ENCODE data around the gene CISTR.

The CISTR gene

DNA sequence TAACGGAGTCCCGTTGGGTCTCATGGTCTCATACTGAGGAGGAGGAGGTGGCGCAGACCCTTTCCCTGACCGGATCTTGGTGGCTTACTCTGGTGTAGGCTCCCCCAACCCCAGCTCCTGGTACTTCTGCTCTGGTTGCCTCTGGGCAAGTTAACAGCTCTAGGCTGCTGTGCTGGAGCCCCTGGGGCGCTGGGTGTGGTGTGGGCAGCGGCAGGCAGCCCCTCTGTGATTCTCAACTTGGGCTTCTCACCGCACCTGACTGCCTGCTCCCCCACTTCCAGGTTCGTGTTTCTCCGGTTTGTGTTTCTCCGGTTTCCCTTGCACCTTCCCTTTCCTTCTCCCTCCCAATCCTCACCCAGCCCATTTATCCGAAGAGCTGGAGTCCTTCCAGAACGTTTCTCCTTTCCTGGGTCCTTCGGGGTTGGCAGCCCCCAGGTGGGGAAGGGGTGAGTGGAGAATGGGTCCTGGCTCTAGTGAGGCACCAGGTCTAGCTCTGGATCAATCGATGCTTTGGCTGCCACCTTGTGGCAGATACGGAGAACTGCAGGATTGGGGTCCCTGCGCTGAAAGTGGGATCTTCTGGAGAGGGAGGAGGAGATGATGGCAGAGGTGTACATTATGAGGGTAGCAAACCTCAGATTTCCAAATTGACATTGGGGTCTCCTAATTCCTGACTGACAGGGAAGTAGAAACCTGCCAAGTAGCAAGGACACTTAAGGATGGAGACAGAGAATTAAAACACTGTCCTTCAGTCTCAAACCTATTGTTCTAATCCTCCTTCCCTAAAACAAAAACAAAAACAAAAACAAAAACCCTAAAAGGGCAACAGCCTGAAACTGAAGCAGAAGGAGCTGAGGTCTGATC lies 8.3 kb downstream of the CISTR start:
- DNase-seq = peak; percentile 46 to 81

DNA sequence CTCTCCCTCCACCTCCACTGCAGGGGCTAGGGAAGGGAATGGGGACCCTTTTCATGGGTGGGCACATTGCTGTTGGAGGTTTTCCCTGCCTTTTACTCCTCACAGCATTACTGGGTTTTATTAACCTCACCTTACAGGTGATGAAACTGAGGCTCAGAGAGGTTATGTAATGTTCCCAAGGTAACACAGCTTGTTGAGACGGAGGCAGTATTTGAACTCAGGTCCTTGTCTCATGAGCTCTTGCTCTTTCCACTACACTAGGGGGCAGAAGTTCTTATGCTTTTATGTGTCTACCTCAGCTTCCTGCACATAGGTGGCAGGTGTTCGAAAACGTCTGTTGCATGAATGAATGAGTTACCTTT lies 11.7 kb downstream of the CISTR start:
- no peak for DNase-seq

DNA sequence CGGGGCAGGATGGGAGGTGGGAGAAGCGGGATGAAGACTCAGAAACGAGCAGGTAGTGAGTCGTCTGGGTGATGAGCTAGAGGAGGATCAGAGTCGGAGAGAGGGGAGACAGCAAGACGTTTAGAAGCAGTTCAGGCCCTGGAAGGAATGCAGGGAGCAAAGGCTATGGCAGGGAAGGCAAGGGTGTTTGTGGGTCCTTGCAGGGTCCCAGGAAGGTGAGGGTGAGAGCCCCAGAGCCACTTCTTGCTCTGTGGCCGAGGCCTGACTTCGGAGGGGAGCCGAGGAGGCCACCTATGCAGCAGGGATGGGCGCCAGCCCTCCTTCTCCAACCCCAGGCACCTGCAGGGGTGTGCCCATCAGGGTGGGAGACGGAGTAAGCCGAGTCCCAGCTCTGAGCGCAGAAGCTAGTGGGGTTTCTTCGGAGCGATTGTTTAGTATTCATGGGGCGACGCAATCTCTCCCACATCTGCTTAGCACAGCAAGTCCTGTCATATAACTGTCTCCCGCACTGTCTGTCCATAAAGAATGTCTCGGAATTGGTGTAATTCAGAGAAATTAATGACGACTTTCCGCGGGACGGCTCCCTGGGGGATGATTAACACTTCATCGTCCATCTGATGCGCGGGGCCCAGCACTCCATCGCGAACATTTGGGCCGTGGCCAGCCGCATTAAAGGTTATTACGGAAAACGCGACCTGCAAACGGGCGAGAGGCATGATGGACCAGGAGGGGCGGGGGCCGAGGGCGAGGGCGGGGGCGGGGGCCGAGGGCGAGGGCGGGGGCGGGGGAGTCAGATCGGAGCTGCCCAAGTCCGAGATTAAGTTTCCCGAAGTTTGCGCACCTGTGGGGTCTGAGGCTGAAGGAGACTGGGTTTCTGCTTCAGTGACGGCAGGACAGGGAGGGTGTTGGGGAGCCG lies 12.3 kb downstream of the CISTR start:
- DNase-seq = no peak

DNA sequence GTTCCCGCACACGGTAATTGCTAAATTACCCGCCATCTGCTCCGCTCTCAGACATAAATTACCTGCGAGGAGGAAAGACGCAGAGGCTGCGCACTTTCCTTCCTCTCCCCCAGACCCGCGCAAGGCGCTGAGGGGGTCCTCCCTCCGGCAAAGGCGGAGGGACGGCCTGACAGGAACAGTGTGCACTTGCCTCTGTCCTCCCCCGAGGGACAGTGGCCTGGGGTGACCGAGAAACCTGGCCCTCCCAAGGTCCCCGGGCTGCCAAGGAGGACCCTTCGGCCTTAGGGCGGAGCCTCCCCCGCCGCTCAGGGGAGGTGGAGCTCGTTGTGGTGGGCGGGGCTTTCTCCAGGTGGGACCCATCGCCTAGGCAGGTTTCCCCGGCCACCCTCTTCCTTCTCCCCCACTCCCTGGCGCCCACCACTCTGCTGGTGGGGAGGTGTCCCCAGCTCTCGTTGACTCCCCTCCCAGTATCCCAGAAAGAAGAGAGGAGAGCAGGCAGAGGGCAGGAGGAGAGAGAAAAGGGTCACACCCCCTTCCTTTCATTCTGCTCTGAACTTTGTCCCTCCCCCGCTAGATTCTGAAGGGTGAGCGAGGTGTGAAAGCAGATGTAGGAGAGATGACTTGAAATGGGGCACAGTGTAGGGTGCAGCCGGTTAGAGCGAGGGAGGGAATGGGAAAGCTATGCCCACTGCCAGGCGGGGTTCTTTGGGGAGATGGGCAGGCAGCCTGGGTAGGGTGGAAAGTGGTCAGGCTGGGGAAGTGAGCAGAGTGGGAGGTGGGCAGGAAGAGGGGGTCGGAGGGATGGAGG lies 13.2 kb downstream of the CISTR start:
- DNase-seq = no peak

DNA sequence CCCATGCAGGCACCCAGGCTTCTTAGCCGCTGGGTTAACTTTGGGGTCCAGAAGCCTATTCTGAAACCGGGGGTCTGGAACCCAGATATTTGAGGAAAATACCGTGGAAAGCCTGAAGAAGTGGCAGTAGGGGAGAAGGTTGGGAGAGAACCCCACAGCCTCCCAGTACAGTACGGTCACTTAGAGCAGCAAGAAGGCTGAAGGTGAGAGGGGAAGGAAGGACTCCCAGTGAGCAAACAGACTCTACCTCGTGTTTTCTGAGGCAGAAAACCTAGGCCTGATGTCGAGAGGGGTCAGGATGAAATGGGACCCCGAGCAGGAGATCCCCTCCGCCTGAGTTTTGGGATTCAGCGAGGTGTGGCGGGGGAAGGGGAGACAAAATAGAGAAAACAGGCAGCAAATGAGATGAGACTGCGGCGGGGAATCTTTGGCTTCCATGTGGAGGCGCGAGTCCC lies 13.8 kb downstream of the CISTR start:
- no peak for DNase-seq

DNA sequence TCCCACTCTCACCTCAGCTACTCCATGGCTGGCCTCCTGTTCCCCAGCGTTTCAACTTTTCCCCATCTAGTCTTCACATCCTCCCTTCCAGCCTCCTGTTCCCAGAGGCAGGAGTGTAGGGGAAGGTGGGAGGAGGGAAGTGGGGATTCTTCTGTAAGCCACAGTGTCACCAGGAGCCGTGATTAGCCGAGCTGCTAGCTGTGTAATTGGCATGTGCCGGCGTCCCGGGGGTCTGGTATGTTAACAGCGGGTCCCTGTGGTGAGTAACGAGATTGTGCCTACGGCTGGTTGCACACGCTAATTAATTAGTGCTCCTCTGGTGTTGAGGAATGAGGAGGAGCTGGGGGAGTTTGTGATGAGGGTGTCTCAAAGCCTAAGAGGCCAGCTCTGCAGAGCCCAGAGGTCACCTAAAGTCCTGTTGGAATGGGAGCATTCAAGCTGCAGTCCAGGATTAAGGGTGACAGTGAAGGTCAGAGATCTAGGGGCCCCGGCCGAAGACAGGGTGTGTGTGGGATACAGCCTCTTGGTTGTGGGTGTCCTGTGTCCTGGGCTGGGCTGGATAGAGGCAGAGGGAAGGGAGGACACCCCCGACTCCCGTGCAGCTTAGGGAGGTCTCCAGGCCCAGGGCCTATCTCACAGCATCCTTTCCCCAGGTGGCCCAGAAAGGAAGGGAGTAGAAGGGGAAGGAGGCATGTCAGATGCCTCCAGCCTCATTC lies 14.5 kb downstream of the CISTR start:
- DNase-seq = no peak

DNA sequence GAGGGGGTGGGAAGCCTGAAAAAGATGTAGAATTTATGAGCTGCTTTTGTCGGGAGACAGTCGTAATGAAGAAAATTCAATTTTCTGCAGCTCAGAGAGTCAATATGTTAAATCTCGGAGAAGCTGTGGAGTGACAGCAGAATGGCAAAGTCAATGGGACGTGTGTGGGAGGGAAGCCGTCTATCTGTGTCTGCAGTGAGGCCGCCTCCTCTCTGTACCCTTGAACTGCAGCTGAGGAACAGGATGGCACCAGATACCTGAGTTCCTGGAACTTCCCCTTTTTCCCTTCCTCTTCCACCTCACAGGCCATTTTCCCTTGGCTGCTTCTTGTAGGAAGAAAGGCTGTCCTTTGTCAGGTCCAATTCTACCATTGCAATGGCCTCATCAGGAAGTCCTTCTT lies 15.2 kb downstream of the CISTR start:
- DNase-seq = no peak

DNA sequence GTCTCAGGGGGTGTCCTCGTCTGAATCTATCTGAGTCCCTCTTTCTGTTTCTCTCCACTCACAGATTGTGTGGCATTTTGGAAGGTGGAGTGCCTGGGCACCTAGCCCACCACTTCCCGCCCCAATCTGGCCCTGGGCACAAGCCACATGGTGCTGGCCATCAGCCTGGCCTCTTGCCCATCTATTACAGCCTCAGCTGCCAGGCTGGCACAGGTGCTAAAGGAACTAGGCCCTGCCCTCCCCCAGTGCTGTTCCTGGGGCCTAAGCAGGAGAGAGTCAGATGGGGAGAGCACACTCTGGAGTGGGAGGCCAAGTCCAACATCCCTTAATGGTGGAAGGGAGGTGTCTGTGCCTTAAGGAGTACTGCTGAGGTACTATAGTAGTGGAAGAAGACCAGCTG lies 16.2 kb downstream of the CISTR start:
- peak; percentile 19 to 90 for DNase-seq

DNA sequence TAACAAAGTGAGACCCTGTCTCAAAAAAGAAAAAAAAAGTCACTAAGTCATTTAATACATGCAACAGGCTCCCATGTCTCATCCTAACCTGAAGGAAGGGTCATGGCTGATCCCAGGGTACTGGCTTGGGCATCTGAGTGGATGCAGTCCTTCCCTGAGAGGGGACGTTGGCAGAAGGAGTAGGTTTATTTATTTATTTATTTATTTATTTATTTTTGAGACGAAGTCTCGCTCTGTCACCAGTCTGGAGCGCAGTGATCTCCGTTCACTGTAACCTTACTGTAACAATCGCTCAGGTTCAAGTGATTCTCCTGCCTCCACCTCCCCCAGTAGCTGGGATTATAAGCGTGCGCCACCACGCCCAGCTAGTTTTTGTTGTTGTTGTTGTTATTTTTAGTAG lies 17.4 kb downstream of the CISTR start:
- DNase-seq = no peak

DNA sequence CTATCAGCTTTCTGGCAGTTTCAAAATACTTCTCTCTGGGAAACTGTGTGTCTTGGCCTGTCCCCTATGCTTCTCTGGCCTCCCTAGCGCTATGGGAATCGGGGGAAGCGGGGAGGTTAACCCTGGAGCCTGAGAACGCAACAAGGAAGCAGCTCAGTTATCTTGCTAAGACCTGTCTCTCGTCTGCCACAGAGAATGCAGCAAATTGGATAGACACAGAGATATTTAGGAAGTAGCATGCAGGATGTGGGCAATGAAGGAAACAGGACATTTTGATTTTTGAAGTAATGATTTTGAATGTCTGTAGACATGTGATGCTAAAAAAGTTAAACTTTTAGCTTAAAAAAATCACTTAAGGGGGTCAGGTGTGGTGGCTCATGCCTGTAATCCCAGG lies 18.0 kb downstream of the CISTR start:
- DNase-seq = no peak

DNA sequence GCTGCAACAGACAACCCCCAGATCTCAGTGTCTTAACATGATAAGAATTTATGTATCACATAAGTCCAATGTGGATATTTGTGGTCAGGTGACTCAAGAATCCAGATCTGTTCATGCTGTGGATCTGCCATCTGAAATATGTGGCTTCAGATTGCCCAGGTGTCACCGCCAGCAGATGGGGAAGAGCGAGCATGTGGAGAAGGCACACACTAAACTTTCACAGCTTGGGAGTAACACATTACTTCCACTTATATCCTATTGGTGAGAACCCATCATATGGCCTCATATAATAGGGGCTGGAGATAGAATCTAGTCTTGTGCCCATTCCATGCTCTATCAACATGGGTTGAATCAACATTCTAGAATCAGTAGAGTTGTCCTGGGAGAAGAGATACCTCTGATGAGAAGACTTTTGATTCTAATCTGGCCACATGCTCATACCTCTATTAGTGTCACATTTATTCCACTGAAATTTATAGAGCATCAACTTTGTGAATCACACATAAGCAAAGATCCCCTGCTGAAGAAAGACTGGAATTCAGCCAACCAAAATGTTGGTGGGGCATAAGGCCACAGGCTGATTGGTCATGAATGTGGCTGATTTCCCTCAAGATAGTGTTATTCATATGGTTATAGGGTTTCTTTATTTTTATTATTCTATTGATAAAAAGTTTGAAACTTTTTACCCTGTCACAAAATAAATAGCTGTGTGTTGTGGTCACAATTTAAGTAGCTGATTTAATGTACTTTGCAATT lies 18.6 kb downstream of the CISTR start:
- peak in 1 of 2 experiments; percentile 14 for DNase-seq

DNA sequence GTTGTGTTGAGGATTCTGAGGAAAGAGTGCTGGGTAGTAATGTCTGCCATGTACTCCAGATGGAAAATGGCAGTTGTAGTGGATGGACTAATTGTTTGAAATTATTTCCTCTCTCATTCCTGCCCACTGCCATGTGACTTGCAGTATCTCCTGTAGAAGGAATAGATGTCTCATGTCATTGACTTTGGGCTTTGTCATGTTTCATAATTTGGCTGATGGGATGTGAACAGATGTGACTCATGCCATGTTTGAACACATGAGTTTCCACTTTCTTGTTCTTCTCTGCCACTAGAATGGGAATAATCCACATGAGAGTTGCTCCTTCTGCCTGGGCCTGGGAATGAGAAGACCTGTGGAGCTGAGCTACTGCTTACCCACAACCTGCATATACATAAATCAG lies 22.1 kb downstream of the CISTR start:
- DNase-seq = no peak

DNA sequence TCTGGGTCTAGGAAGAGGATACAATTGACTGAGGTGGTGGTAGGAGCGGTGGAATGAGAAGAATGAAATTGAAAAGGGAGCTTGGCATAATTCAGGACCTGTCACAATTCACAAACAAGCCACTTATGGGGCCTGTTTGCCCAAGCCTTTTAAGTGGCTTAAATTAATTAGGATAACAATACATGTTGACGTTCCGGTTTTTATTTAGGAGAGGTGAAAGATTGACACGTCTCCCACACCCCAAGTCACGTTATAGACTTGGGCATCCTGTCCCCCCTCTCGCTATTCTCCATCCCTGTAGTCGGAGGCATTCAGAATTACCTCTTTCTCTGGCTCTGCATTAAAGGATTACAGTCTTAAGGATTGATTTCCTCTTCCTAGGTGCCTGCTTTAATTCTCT lies 23.6 kb downstream of the CISTR start:
- DNase-seq = no peak

DNA sequence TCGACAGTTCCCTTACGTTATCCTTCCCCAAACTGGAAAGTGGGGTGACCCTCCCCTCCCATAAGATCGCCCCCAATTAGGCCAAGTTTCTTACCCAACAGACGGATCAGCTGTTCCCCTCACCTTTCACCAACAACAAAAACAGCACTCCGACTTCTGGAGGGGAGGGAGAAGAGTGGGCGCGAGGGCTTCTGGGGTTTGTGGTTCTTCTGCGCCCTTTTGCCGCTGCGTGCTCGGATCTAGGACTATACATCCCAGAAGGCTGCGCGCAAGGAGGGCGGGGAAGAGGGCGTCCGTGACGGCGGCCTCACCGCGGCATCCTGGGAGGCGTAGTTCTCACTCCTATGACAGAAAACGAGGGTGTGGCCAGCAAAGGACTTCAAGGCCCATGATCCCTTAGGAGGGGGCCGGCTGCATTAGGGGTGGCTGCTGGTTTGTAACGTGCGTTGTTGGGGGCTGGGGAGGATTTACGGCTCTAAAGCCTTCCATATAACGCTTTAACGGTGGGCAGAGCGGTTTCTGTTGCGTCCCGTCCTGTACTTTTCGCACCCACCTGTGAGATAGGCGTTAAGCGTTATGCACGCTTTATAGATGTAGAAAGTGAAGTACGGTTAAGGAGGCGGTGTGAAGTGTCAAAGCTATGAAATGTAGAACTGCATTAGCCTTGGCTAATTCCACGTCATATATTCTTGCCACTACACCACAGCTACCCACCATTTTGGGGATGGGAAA lies 24.3 kb downstream of the CISTR start, which contains the start of gene CALCOCO1:
CALCOCO1 (minus strand) TSS at position 143 of the 732 bp plus-strand sequence. CDS start 2,210 bp downstream, outside the sequence.
- DNase-seq = peak; percentile 97 to 98

DNA sequence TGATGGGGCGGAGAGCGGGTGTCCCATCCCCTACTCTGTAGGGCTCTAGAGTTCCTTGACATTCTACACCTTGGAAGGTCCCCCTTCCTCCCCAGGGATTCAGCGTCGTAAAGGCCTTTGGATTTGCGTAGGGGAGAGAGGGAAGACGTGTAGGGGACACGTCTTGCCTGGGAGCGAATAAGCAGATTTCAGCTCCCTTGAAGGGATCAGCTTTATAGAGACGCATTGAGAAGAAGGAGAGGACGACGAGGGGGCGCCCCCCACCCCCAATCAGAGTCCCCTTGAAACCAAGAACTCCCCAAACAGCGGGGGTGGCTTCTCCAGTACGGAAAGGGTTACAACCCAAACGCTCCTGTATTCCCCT lies 24.9 kb downstream of the CISTR start:
- DNase-seq = no peak

DNA sequence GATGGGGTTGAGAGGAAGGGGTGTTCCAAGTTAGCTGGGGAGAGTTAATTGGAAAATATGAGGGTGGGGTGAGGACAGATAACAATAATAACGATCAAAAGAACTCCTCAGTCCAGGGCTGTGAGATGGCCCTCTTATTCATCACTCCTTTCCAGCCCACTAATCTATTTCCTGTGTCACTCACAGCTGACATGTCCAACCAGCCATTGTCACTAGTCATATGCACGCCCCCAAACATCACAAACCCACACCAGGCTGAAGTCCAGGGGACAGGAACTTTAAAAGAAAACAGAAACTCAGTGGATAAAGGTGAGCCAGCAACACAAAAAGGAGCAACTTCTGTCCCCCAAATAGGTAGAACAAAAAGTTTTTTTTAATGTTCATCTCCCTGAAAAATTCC lies 25.4 kb downstream of the CISTR start:
- DNase-seq = no peak

DNA sequence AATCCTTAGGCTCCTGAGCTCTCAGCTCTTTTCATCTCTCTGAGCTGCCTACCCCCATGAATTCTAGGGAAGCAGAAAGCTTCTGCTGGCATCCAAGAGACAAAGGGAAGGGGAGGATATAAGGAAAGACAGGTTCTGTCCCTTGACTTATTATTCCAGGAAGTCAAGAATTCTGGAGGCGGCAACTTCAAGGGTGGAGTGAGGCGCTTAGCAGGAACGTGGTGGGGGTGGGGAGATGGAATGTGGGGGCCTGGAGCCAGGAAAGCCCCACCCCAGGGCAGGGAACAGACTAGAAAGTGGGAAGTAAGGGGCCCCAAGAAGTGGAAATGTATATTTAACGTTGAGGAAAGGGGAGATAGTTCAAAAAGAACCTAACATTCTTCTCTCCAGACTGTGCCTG lies 26.0 kb downstream of the CISTR start:
- no peak for DNase-seq

DNA sequence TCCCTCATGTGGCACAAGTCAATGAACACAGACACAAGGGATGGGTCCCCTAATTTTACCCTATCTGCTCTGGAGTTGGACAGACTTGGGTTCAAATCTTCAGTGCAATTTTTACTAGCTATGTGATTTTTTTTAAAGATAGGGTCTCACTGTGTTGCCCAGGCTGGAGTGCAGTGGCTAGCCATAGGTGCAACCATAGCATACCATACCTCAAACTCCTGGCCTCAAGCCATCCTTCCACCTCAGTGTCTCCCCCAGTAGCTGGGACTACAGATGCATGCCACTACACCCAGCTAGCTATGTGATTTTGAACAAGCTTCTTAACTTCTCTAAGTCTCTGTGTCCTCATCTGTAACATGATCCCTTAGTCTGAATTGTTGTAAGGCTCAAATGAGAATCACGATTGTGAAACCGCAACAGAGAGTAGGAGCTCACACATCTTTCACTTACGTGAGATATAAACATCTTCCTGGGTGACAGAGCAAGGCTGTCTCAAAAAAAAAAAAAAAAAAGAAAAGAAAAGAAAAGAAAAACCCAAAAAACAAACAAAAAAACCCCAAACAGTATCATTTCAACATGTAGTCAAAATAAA lies 29.2 kb downstream of the CISTR start:
- DNase-seq = no peak

DNA sequence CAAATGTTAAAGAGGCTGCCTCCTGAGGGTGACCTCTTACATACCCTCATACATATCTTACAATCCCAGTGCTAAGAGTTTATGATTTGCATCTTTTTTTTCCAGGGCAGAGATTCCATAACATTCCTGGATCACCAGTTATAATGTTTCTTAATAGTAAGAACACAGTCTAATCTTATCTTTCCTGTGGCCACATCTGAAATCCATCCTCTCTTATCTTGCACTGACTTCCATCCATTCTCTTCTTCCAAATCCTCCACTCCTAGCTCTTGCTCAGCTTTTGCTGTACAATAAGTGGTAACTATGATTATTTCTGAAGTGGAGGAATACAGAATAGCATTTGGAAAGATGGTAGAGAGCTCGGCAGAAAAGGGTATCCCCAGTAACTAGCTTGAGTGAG lies 30.8 kb downstream of the CISTR start:
- DNase-seq = no peak

DNA sequence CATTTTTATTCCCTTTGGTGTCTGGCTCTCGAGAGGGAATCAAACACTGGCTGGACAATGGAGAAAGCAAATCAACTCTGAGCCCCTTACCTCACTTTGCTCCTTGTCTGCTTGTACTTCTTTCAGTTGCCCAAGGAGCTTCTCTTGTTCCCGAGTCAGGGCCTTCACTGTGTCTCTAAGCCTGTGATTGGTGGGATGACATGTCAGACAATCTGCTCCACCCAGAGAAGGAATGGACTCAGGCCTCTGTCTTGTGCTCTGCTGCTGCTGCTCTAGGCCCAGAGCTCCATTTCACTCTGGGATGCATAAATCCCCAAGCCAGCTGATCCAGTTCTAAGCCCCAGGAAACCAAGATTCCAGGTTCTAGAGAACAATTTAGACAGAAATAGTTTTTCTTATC lies 32.1 kb downstream of the CISTR start:
- DNase-seq = no peak

All from NCI-H446 (cell line).